DMS153 treated with DMSO at 0.1 percent for 48 hours (cell line): ENCODE results near the gene EFCAB12.
"Not testable (repeated sequence)": the region's sequence is repeated elsewhere in the genome, so short reads cannot be mapped to it uniquely, and the experiment has no call there.

Experiments used
- DNase-seq: peaks from one replicate; lab custom pipeline; 2025; ENCODE audit not compliant: unreplicated experiment; lab: John Stamatoyannopoulos, UW

The EFCAB12 gene

GRCh38 chr3:129399145-129399894 lies 29.1 kb downstream of the EFCAB12 start:
- peak; percentile 93 for DNase-seq

DNA sequence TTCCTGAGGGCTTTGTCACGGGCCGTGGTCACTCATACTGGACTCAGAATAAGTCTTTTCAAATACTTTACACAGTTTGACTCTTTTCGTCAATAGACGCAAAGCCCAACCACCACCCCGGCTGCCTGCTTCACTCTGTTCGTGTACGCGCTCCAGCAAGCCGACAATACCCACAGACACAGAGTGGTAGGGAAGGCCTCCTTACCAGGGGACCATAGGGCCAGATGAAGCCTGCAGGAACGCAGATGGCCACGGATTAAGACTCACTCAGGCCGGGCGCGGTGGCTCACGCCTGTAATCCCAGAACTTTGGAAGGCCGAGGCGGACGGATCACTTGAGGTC lies 29.7 kb downstream of the EFCAB12 start:
- no peak for DNase-seq

GRCh38 chr3:129393760-129394564 lies 34.5 kb downstream of the EFCAB12 start:
- DNase-seq: not testable (repeated sequence)

DNA sequence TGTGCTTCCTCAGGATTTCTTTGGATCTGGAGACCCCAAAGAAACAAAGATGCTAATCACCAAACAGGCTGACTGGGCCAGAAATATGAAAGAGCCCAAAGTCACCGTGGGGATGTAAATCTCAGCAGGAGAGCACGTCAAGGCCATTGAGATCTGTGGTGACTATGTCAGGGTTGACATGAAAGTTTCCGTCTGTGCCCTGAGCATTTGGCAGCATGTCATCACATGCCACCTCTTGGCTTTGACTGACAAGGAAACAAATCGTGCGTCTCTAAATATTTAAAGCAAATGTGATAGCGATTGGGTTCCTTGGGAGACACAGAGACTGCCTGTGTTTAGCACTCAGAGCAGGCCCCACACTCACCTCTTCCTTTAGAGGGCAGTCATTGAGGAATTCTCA lies 35.2 kb downstream of the EFCAB12 start:
- no peak for DNase-seq

DNA sequence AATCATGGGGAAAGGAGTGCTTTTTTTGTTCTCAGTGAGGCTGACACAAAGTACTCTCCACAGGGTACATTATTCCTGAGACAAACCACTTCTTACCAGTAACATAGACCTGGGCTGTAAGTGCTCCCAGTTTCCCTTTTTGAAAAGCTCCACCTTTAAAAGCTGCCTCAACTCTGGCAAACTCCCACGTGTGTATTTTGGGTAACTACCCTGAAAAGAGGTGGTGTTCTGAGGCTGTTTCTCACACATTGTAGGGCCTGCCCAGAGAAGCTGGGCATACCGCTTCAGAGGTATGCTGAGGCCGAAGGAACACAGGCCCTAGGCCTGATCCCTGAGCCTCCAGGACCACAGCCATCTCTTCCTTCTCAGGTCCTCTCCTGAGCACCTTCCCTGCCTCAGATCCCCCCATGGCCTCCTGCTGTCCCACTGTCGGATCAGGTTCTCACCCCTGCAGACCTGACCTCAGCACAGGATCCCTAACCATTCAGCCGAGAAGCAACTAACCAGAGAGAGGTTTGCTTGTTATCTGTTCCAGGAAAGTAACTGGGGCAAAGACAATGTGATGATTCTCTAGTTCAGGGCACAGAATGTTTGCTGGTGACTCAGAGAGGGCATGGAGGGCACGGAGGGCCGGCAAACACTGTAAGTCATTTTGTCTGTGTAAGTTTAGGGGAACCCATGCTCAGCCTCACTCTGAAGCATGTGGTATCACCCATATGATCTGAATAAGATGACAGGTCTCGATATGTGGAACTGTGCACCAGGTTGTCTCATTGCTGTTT lies 36.1 kb downstream of the EFCAB12 start:
- not testable (repeated sequence) for DNase-seq

- DNase-seq: not testable (repeated sequence)
Measured at GRCh38 chr3:129391583-129391982, 36.9 kb downstream of the EFCAB12 start.

- no peak for DNase-seq
Measured at GRCh38 chr3:129389572-129389937, 38.9 kb downstream of the EFCAB12 start.

GRCh38 chr3:129388791-129389571 lies 39.5 kb downstream of the EFCAB12 start:
- not testable (repeated sequence) for DNase-seq

GRCh38 chr3:129387487-129387886 lies 40.9 kb downstream of the EFCAB12 start:
- DNase-seq: no peak

DNA sequence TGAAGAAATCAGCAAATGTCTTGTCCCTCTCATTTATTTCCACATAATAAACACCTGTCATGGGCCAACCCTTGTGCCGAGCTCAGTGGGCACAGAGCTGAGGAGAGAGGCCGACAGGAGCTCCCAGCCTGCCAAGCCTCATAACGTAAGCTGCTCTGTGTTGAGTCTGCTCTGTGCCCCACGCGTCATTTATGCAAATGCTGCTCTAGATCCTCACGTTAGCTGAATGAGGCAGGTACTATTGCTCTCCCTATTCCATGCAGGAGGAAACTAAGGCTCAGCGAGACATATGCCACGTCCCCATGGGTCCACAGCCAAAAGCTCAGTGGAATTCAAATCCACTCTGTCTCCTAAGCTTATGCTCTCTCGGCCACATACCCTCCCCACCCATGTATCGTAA lies 41.5 kb downstream of the EFCAB12 start:
- no peak for DNase-seq

- DNase-seq: not testable (repeated sequence)
Measured at GRCh38 chr3:129385507-129385906, 42.9 kb downstream of the EFCAB12 start.

DNA sequence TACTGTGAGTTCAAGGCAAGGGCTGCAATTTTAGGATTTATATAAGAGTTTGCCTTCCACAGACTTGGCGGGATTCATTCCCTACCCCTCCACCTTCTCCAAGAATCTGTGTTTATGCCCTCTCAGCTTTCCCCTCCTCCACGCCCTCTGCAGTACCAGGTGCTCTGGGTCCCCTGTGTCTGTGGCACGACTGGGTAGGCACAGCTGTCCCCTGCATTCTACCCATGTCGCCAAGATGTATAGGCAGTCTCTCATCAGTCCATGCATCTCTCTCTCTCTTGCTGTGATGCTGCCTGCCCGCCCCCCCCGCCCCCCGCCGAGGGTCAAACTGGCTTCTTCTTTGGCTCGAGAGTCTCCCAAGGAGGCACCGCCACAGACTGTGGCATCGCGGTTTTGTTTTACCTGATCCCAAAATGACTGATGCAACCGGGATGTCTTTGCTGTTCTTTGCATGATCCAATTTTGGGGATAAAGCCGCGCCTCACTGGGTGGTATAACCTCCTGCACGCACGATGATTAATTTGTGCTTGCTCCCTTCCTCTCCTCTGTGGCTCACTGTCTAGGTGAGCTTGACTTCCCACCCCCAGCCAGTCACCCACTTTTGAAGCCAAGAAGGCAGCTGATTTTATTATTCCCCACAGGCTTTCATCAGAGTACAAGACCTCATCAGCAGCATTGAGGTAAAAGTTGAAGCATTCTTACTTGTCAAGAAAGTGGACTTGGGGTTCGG lies 43.7 kb downstream of the EFCAB12 start:
- DNase-seq: no peak

DNA sequence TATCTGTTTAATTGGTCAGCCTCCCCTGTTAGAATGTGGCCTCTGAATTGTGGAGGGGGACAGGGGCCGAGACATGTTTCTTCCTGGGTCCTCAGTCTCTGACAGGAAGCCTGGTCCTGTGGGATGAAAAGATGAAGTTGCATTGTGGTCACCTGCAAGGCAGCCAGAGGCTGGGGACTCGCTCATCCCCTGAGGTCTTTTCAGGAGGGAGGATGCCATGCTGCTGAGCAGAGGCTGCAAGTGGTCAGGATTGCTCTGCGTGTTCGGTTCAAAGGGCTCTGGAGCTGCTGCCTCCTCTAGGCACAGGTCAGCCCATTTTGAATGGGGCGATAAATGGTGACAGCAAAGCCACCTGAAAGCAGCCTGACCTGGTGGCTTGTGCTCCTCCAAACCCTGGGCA lies 44.3 kb downstream of the EFCAB12 start:
- not testable (repeated sequence) for DNase-seq

- peak; percentile 33 for DNase-seq
Measured at GRCh38 chr3:129383292-129383860, 45.1 kb downstream of the EFCAB12 start.

GRCh38 chr3:129382366-129382765 lies 46.1 kb downstream of the EFCAB12 start:
- no peak for DNase-seq

- no peak for DNase-seq
Measured at GRCh38 chr3:129379582-129380358, 48.7 kb downstream of the EFCAB12 start.

GRCh38 chr3:129378949-129379348 lies 49.5 kb downstream of the EFCAB12 start:
- no peak for DNase-seq

DNA sequence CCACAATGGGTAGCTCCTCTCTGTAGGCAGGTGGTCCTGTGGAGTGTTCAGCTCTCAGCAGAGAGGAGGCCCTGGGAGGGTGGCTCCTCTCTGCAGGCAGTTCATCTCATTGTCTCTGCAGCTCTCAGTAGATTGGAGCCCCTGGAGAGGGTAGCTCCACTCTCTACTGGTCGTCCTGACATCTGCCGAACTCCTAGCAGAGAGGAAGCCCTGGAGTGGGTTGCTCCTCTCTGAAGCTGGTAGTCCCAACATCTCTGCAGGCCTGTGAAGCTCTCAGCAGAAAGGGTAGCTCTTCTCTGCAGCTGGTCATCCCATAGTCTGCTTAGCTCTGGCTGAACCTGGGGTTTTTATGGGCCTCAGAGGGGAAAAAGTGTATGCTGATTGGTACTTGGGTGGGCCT lies 50.8 kb downstream of the EFCAB12 start:
- no peak for DNase-seq

- no peak for DNase-seq
Measured at GRCh38 chr3:129375099-129375498, 53.3 kb downstream of the EFCAB12 start.
